C4-2B (cell line): ENCODE measurements around the gene MOB3C.

Source experiments
- ZFX ChIP-seq: fragments of 450-650 bp; IDR thresholded peaks from 2 replicates; pipeline ENCODE4 v1.6.1; 2017
- TF ChIP-seq, protein P1 (sequence below): fragments of 450-650 bp; conservative IDR thresholded peaks from 2 replicates; pipeline ENCODE4 v1.5.1; 2017; ENCODE audit warnings: mild to moderate bottlenecking

DNA sequence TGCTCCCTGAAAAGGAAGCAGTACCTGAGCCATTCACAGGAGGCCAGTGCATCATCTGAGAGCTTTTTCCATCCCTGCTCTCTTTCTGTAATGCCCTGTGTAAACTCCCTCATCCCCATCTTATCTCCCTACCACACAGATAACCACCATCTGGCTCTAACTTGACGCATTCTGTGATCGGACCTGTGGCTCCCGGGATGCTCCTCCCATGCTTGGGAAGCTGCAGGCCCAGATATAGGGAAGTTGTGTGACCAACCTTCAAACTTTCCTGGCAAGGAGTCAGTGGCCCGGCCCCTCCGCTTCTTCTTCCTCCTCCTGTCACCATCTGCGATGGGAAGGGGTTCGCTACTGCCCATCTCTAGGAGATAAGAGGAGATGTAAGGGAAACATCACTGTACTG is 33.6 kb downstream of the MOB3C start:
- TF ChIP-seq, protein P1, sequence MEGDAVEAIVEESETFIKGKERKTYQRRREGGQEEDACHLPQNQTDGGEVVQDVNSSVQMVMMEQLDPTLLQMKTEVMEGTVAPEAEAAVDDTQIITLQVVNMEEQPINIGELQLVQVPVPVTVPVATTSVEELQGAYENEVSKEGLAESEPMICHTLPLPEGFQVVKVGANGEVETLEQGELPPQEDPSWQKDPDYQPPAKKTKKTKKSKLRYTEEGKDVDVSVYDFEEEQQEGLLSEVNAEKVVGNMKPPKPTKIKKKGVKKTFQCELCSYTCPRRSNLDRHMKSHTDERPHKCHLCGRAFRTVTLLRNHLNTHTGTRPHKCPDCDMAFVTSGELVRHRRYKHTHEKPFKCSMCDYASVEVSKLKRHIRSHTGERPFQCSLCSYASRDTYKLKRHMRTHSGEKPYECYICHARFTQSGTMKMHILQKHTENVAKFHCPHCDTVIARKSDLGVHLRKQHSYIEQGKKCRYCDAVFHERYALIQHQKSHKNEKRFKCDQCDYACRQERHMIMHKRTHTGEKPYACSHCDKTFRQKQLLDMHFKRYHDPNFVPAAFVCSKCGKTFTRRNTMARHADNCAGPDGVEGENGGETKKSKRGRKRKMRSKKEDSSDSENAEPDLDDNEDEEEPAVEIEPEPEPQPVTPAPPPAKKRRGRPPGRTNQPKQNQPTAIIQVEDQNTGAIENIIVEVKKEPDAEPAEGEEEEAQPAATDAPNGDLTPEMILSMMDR = no peak
- TF ChIP-seq ZFX = no peak
